Measurements from ENCODE around the gene MAN2A1.

The MAN2A1 gene

DNA sequence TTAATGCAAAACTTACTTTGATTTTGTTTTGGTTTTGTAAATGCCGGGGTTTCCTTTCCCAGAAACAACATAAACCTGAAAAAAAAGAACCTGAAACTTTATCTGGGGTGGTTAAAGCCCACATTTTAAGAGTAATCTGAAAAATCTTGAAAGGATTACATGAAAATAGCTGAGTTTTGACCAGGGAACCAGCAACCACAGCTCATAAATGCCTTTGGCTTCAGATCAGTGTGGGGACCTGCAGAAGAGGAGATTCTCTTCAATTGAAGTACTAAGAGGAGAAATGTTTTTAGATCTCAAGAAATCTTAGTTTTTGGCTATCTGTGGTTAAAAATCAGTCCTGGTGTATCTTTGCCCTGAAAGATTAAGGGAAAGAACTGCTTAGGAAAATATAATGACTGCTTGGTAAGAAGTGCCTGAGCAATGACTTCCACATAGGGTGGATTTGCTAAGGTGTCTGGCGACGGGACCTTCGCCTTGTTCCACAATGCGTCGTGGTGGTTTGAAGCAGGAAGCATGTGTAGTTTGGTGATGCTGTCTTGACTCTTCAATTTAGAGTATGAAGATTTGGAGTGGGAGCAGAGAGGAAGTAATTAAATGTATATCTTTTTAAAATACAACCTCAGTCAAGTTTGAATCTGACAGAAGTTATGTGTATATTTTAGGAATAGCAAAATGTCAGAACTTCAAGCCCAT is 186.5 kb downstream of the MAN2A1 start:
- H3K36me3 ChIP-seq (ENCODE audit: control insufficient read depth in 2 of 2, insufficient read depth in 1 of 2, low read length in 2 of 2) = no peaks in the 10 kb centered on the region
- H3K27ac ChIP-seq (ENCODE audit: extremely low read depth, low read depth, low read length) = no peak overlapping the region
- CTCF ChIA-PET = no interaction called here
- TF ChIP-seq, protein P1, sequence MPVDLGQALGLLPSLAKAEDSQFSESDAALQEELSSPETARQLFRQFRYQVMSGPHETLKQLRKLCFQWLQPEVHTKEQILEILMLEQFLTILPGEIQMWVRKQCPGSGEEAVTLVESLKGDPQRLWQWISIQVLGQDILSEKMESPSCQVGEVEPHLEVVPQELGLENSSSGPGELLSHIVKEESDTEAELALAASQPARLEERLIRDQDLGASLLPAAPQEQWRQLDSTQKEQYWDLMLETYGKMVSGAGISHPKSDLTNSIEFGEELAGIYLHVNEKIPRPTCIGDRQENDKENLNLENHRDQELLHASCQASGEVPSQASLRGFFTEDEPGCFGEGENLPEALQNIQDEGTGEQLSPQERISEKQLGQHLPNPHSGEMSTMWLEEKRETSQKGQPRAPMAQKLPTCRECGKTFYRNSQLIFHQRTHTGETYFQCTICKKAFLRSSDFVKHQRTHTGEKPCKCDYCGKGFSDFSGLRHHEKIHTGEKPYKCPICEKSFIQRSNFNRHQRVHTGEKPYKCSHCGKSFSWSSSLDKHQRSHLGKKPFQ (tag by site-specific recombination; IDR thresholded peaks at IDR 0.05) = no peak
- no peaks in the 10 kb centered on the region for H3K9me3 ChIP-seq (ENCODE audit: control insufficient read depth, insufficient read depth, low read depth, low read length)
- POLR2A ChIA-PET = no interaction called here
- H3K4me1 ChIP-seq (ENCODE audit: control insufficient read depth, insufficient read depth, low read length) = peaks cover 4% of the 10 kb centered on the region; the same call in 1 of the 2 replicates
- no peak overlapping the region for H3K4me3 ChIP-seq (ENCODE audit: low read depth, low read length)

DNA sequence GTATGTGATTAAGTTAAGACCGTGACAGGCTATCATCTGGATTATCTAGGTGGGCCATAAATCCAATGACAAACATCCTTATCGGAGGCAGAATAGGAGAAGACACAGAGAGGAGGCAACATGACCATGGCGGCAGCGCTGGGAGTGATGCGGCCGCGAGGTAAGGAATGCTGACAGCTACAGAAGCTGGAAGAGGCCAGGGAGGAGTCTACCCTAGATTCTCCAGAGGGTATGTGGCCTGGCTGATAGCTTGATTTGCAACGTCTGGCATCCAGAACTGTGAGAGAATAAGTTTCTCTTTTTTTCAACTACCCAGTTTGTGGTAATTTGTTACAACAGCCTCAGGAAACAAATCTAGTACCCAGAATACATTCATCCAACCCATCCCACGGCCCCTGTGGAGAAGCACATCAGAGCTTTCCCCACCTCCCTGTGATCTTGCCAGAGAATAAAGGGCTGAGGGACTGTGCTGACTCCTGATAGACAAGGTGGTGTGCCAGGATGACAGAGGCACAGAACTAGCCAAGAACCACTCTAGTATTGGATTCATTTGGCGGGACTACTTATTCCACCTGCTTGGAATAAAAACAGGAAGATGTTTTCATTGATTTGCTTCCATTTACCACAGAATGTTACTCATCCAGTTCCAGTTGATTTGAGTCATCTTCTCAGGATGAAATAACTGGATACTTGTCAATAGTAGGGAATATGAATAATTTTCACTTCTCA is 187.4 kb downstream of the MAN2A1 start:
- Histone ChIP-seq H3K36me3 (ENCODE audit: control insufficient read depth in 2 of 2, insufficient read depth in 1 of 2, low read length in 2 of 2) (no peaks in the 10 kb centered on the region), H3K9me3 (ENCODE audit: control insufficient read depth, insufficient read depth, low read depth, low read length) (no peaks in the 10 kb centered on the region), H3K27ac (ENCODE audit: extremely low read depth, low read depth, low read length) (no peak overlapping the region), H3K4me1 (ENCODE audit: control insufficient read depth, insufficient read depth, low read length) (peaks cover 4% of the 10 kb centered on the region; the same call in 1 of the 2 replicates), H3K4me3 (ENCODE audit: low read depth, low read length) (no peak overlapping the region)
- TF ChIP-seq ZNF138 (tag by site-specific recombination; IDR thresholded peaks at IDR 0.05; ENCODE audit: borderline replicate concordance) (no peak), HOXC10 (CRISPR knock-in tag; IDR thresholded peaks at IDR 0.05) (no peak), ZNF560 (tag by site-specific recombination; IDR thresholded peaks at IDR 0.05; ENCODE audit: borderline replicate concordance) (no peak), ZNF202 (tag by site-specific recombination; IDR thresholded peaks at IDR 0.05; ENCODE audit: borderline replicate concordance) (no peak), ZNF324 (tag by site-specific recombination; IDR thresholded peaks at IDR 0.05) (no peak), ZNF133 (tag by site-specific recombination; IDR thresholded peaks at IDR 0.05) (no peak)
- TF ChIP-seq, protein P2, sequence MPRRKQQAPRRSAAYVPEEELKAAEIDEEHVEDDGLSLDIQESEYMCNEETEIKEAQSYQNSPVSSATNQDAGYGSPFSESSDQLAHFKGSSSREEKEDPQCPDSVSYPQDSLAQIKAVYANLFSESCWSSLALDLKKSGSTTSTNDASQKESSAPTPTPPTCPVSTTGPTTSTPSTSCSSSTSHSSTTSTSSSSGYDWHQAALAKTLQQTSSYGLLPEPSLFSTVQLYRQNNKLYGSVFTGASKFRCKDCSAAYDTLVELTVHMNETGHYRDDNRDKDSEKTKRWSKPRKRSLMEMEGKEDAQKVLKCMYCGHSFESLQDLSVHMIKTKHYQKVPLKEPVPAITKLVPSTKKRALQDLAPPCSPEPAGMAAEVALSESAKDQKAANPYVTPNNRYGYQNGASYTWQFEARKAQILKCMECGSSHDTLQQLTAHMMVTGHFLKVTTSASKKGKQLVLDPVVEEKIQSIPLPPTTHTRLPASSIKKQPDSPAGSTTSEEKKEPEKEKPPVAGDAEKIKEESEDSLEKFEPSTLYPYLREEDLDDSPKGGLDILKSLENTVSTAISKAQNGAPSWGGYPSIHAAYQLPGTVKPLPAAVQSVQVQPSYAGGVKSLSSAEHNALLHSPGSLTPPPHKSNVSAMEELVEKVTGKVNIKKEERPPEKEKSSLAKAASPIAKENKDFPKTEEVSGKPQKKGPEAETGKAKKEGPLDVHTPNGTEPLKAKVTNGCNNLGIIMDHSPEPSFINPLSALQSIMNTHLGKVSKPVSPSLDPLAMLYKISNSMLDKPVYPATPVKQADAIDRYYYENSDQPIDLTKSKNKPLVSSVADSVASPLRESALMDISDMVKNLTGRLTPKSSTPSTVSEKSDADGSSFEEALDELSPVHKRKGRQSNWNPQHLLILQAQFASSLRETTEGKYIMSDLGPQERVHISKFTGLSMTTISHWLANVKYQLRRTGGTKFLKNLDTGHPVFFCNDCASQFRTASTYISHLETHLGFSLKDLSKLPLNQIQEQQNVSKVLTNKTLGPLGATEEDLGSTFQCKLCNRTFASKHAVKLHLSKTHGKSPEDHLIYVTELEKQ (tag by site-specific recombination; IDR thresholded peaks at IDR 0.05; ENCODE audit: borderline replicate concordance) = no peak
- TF ChIP-seq, protein P3, sequence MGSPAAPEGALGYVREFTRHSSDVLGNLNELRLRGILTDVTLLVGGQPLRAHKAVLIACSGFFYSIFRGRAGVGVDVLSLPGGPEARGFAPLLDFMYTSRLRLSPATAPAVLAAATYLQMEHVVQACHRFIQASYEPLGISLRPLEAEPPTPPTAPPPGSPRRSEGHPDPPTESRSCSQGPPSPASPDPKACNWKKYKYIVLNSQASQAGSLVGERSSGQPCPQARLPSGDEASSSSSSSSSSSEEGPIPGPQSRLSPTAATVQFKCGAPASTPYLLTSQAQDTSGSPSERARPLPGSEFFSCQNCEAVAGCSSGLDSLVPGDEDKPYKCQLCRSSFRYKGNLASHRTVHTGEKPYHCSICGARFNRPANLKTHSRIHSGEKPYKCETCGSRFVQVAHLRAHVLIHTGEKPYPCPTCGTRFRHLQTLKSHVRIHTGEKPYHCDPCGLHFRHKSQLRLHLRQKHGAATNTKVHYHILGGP (tag by site-specific recombination; IDR thresholded peaks at IDR 0.05) = no peak
- TF ChIP-seq, protein P4, sequence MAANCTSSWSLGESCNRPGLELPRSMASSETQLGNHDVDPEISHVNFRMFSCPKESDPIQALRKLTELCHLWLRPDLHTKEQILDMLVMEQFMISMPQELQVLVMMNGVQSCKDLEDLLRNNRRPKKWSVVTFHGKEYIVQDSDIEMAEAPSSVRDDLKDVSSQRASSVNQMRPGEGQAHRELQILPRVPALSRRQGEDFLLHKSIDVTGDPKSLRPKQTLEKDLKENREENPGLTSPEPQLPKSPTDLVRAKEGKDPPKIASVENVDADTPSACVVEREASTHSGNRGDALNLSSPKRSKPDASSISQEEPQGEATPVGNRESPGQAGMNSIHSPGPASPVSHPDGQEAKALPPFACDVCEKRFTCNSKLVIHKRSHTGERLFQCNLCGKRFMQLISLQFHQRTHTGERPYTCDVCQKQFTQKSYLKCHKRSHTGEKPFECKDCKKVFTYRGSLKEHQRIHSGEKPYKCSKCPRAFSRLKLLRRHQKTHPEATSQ (tag by site-specific recombination; IDR thresholded peaks at IDR 0.05) = no peak
- CTCF ChIA-PET = interaction anchor here (0.7 kb wide), 1 partner anchor 17 kb away, joined by 3 read pairs; no protein-coding TSS in a partner anchor
- POLR2A ChIA-PET = no interaction called here

DNA sequence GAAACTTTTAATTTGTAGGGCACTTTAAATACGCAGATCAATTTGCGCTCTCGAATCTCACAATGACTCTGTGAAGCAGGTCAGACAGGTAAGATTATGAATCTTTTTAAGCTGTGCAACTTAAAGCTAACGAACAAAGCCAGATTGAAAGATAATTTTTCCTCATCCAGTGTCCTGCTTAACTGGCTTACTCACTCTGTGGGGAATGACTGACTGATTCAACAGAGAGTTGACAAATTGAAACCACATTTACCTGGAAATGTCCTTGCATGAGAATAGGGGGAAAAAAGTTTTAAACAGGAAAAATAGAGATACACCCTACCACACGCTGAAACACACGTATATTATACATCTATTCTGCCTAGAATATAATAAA is 187.9 kb downstream of the MAN2A1 start:
- CTCF ChIA-PET = interaction anchor here (0.7 kb wide), 1 partner anchor 18 kb away, joined by 3 read pairs; no protein-coding TSS in a partner anchor
- H3K4me3 ChIP-seq (ENCODE audit: low read depth, low read length) = no peak overlapping the region
- POLR2A ChIA-PET = no interaction called here
- no peak for TF ChIP-seq YY1 (tag by site-specific recombination; IDR thresholded peaks at IDR 0.05)
- TF ChIP-seq KLF1 (tag by site-specific recombination; IDR thresholded peaks at IDR 0.05) = no peak
- TF ChIP-seq ZNF670 (tag by site-specific recombination; IDR thresholded peaks at IDR 0.05; ENCODE audit: low read depth) = no peak
- no peak for TF ChIP-seq ZNF629 (tag by site-specific recombination; IDR thresholded peaks at IDR 0.05)
- no peak for TF ChIP-seq ZNF16 (tag by site-specific recombination; IDR thresholded peaks at IDR 0.05; ENCODE audit: low read depth)
- TF ChIP-seq KLF9 (tag by site-specific recombination; IDR thresholded peaks at IDR 0.05; ENCODE audit: low read depth) = no peak
- no peak for TF ChIP-seq KLF8 (tag by site-specific recombination; IDR thresholded peaks at IDR 0.05)
- TF ChIP-seq ZNF350 (tag by site-specific recombination; IDR thresholded peaks at IDR 0.05) = no peak
- TF ChIP-seq ZNF514 (tag by site-specific recombination; IDR thresholded peaks at IDR 0.05) = no peak
- TF ChIP-seq ZNF335 (tag by site-specific recombination; conservative IDR thresholded peaks at IDR 0.05) = no peak
- no peak for TF ChIP-seq ZNF155 (tag by site-specific recombination; IDR thresholded peaks at IDR 0.05)
- TF ChIP-seq ZNF610 (tag by site-specific recombination; IDR thresholded peaks at IDR 0.05; ENCODE audit: borderline replicate concordance) = no peak
- TF ChIP-seq ZNF529 (tag by site-specific recombination; IDR thresholded peaks at IDR 0.05; ENCODE audit: insufficient replicate concordance) = no peak
- no peak for TF ChIP-seq ZNF138 (tag by site-specific recombination; IDR thresholded peaks at IDR 0.05; ENCODE audit: borderline replicate concordance)

More for the DNA sequence above, 187.9 kb downstream of the MAN2A1 start:
- Histone ChIP-seq H3K27ac (ENCODE audit: extremely low read depth, low read depth, low read length) (no peak overlapping the region), H3K4me1 (ENCODE audit: control insufficient read depth, insufficient read depth, low read length) (peaks cover 4% of the 10 kb centered on the region; the same call in 1 of the 2 replicates), H3K9me3 (ENCODE audit: control insufficient read depth, insufficient read depth, low read depth, low read length) (no peaks in the 10 kb centered on the region), H3K36me3 (ENCODE audit: control insufficient read depth in 2 of 2, insufficient read depth in 1 of 2, low read length in 2 of 2) (no peaks in the 10 kb centered on the region)
